Fibroblast of skin of scalp (primary cell): ENCODE data around the gene KHDRBS2.
"Not testable (repeated sequence)": the region's sequence is repeated elsewhere in the genome, so short reads cannot be mapped to it uniquely, and the experiment has no call there.

Experiments
- DNase-seq: peaks from one replicate; pipeline ENCODE4 v3.0.0-alpha.2; 2013

The KHDRBS2 gene

DNA sequence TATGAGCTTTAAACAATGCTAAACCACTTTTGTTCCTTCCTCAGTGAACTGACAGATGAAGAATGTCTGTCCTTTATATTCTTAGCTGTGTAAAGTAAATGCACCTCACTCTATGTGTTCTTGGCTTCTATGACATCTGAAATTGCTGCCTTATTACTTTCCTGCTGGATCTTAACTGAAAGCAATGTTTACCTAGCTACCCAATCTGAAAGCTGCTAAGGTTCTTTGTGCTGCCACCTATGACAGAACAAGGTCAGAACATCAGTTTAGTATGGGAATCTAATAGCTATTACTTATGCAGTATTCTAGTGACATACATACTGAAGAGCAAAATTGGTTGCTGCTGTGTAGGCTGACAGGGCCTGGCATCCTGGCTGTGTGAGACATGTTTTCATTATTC lies 444.1 kb downstream of the KHDRBS2 start:
- no peak for DNase-seq

DNA sequence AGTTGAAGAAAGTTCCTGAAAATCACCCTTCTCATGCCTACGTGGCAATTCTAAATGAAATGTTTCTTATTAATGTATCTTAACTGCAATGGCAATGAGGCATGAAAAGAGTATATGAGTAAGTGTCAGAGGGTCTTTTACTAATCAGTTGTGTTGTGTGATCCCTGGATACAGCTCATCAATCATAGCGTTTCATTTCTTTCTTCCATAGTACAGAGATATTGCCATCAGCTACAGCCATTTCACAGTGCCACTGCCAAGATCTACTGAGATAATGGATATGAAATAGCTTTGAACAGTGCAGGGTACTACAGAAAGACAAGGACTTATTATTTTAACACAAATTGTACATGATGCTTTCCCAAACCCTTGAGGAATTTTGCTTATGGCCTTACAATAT lies 450.8 kb downstream of the KHDRBS2 start:
- no peak for DNase-seq

DNA sequence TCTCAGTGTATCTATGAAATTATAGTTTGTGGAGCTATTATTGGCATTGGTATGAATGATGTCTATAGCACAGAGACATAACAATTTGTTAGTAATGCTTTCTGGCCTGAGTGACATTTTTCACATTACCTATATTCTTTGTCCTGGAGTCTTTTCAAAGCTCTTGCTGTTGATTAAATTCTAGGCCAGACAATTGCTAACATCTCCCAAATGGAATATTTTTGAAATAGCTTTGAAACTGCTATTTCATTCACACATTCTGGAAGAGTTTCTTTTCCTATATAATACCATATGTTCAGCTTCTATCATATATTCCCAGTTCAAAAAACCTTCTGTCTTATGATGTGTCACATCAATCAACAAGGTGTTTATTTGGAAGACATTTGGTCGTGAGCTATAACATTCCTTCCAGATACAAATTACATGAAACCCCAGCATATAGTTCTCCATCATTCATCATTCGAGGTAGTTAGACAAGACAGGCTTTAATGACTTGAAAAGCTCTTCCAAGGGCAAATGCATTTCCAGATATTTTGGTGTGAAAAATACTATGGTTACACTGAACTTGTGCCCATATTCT lies 452.8 kb downstream of the KHDRBS2 start:
- no peak for DNase-seq

DNA sequence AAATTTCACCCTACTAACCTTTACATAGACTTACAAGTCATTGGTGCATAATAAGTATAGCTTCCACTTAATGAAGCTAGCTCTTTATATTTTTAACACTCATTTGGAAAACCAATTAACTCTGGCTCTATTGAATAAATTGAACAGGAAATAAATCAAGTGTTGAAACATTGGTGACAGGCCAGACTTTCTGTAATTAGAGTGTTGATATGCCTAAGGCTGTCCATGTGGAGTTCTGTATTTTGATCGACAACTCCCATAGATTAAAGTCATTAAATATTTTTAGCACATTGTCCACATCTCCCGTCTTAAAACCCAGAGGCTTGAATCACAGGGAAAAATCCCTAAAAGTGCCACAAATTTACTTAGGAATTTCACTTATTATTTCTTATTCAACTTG lies 468.3 kb downstream of the KHDRBS2 start:
- no peak for DNase-seq

DNA sequence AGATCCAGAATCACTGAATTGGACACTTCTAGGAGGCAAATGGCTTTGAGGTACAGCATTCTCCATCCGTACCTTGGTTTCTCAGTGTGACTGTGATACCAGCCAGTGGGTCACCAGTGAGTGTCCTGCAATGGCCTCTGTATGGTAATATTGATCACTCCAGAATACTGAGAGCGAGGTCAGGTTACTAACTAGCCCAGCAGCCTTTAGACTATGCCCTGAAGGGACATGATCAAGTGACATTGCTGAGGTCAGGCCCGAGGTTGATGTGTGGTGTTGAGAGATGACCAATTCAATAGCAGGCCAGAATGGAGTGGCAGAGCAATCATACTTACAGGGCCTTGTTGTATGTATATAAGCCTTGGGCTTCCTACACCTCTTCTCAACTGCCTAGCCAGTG lies 476.0 kb downstream of the KHDRBS2 start:
- no peak for DNase-seq

DNA sequence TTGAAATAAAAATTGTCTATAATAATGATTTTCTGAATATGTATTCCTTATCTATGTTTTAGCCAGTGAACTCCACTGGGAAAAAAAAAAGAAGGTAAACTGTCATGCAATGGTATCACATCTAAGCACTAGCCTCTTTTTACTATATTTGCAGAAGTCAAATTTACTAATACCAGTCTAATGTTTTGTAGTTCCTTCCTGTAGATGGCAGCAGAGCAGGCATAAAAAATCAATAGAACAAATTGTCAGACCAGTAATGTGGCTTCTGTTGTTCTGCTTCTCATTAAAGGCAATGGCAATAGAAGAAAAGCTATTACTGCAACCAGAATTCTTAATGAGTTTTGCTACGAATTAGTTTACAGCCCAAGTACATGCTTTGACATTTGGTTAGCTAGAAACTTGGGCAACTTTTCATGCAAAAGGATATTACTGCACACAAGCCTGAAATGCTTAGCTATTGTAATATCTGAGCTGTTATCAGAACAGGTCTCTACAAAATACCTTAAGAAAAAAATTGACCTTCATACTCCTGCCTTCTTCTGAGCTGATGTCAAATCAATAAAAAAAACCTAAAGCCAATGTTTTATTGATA lies 476.9 kb downstream of the KHDRBS2 start:
- peak; percentile 4 for DNase-seq

DNA sequence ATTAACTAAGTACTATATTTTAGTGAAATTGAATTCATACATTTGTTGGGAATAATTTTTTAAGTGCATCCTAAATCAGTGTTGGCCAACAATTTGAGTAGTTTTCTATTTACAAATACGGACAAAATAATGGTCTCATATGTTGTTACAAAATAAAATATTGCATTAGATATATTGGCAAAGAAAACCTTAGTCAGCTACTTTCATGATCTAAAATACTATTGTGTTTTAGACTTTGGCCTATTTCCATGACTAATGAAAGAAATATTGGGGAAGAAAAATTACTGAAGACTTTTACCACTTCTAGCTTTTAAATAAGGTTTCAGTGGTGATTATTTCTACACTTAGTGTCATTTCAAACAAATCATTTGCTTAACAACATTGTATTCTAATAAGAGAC lies 498.0 kb downstream of the KHDRBS2 start:
- DNase-seq, result no peak

DNA sequence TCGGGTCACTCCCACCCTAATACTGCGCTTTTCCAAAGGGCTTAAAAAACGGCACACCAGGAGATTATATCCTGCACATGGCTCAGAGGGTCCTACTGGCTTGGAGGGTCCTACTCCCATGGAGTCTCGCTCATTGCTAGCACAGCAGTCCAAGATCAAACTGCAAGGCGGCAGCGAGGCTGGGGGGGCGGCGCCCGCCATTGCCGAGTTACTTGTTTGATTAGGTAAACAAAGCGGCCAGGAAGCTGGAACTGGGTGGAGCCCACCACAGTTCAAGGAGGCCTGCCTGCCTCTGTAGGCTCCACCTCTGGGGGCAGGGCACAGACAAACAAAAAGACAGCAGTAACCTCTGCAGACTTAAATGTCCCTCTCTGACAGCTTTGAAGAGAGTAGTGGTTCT lies 516.6 kb downstream of the KHDRBS2 start:
- DNase-seq, result not testable (repeated sequence)

DNA sequence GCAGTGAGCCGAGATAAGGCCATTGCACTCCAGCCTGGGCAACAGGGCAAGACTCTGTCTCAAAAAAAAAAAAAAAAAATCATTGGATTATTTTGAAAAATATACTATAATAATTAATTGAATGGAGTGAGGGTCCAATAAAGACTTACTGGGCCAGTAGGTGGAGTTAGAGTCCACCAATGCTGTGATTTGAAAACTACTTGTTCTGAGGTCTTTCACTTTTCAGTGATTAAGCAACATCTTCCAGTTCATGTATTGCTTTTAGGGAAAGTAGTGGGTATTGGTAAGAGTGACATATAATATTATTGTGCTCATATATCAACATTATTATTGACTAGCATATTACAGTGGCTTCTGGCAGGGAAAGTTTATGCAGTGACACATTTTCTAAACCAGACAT lies 530.3 kb downstream of the KHDRBS2 start:
- DNase-seq, result no peak

DNA sequence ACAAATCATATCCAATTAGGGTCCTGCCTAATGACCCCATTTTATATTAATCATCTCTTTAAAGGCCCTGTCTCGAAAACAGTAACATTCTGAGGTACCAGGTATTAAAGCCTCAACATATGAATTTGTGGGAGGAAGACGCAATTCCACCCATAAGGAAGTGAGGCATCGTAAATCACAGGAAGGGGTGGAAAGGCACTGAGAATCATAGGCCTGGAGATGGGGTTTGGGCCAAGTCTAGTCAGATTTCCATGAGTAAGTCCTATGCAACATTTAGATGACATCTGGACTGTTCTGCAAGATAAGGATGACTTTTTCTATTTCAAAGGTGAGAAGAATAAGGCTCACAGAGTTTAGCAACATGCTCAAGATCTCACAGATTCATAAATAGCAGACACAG lies 534.0 kb downstream of the KHDRBS2 start:
- DNase-seq, result no peak

DNA sequence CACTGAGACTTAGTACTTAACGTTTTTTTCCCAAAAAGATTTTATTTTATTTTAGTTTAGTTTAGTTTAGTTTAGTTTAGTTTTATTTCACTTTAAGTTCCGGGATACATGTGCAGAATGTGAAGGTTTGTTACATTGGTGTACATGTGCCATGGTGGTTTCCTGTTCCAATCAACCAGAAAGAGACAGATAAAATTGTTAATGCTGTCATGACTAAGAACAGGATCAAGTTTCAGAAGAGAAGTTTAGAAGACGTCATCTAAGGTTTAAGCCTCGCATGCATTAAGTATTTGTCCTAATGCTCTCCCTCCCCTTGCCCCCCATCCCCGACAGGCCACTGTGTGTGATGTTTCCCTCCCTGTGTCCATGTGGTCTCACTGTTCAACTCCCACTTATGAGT lies 540.0 kb downstream of the KHDRBS2 start:
- no peak for DNase-seq

DNA sequence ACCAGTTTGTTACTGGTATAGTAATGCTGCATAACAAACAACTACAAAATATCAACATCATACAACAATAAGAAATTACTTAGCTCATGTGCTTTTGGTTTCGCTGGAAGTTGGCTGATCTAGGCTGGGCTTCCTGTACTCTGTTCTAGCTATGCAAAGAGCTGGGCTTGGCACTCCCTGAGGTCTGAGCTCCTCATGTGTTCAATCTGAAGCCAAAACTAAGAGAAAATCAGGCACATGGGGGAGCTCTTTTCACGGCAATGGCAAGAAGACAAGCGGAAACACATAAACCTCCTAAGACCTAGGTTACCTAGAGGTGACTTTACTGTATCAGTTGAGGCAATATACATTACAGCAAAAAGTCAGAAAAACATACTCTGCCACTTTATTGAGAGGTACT lies 574.2 kb downstream of the KHDRBS2 start:
- no peak for DNase-seq

DNA sequence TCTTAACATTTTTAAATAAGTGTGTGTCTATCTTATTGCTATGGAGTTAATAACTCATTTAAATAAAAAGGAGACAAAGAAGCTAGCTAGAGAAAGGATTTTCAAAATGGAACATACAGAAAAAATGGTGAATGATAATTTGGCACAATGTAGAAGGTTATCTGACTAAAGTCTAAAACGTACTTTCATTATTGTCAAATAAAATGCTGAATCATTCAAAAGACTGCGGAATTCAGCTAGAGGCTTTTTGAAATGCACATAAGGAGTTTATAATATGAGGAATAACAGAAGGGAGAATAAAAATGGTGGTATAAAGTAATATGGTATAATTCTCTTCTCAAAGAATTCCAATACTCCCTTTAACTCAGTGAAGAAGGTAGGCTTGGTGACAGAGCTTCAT lies 597.9 kb downstream of the KHDRBS2 start:
- DNase-seq, result no peak

DNA sequence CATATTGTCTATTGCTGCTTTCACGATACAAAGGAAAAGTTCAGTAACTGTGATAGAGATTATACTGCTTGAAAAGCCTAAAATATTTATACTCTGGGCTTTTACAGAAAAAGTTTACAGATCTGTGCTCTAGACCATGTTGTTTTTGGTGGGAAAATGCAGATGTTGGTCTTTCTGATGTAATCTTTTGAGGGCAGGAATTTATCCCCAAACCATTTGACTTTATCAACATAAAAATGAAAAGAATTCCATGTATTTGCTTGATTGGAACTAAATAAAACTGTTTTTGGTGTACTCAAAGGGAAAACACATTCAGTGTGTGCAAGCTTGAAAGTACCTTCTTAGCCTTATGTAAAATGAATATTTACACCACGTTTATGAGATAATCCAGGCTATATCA lies 603.5 kb downstream of the KHDRBS2 start:
- DNase-seq, result no peak

DNA sequence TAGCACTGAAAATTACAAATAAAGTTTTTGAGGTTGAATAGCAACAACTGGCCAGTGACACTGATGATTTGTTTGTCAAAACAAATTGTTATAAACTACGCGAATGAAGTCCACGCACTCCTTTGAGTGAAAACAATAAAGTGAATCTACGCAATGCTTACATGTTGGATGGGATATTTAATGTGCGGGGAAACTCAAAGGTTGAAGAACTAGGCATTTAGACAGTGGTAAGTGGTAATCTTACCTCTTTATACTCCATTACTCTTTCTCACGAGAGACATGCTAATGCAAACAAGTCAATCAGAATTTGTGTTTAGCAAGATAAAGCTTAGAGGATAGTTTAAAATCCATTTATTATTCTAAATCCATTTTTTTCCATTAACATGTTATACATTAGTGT lies 606.4 kb downstream of the KHDRBS2 start:
- DNase-seq, result no peak

DNA sequence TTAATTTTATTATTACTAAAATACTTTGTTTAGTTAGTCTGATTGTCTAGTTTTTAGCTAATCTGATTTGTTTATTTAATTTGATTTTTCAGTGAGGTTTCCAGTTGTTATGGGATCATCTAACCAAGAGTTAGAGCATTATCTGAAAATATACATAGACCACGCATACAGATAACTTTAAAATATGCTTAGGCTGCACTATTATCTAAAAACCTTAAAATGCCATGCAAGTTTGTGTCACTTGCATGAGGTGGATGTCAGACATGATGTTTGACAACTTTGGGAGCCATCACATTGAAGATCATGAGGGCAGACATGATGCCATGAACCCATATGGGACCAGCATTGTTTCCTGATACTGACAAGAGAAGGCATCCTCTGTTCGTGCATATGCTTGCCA lies 610.3 kb downstream of the KHDRBS2 start:
- no peak for DNase-seq

DNA sequence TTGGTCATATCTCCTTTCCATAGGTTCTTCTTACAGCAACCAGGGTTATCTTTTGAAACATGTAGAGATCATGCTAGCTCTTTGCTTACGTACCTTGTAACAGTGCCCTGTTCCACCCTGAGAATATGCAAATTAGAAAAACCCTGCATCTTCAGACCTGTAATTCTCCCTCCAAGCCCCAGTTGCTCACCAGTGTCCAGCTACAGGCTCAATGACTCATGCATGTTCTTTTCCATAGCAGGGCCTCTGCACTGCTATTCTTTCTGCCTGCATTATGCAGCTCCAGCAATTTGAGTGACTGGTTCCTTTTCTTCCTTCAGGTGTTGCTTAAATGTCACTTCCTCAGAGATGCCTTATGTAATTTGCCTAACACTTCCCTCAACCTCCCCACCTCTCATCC lies 636.2 kb downstream of the KHDRBS2 start:
- no peak for DNase-seq

DNA sequence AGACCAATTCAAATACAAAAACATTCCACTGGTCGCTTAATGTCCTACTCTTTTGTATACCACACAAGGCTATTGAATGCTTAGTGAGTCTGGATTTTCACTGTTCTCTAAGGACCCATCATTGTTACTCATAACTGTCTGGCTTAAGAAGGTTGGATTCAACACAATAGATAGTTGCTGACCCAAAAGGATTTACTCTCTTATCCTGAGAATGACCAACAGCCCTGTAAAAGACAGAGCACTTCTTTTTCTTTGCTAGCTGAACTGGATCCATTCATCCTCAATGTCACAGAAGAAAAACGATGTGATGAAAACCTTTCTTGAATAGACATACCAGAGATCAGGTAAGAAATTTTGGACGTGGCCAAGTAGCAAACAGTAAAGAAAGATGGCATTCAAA lies 645.6 kb downstream of the KHDRBS2 start:
- DNase-seq, result no peak
